Measurements from ENCODE around the gene FKBP5.
"Not testable (repeated sequence)": the region's sequence is repeated elsewhere in the genome, so short reads cannot be mapped to it uniquely, and the experiment has no call there.

Gene FKBP5

DNA sequence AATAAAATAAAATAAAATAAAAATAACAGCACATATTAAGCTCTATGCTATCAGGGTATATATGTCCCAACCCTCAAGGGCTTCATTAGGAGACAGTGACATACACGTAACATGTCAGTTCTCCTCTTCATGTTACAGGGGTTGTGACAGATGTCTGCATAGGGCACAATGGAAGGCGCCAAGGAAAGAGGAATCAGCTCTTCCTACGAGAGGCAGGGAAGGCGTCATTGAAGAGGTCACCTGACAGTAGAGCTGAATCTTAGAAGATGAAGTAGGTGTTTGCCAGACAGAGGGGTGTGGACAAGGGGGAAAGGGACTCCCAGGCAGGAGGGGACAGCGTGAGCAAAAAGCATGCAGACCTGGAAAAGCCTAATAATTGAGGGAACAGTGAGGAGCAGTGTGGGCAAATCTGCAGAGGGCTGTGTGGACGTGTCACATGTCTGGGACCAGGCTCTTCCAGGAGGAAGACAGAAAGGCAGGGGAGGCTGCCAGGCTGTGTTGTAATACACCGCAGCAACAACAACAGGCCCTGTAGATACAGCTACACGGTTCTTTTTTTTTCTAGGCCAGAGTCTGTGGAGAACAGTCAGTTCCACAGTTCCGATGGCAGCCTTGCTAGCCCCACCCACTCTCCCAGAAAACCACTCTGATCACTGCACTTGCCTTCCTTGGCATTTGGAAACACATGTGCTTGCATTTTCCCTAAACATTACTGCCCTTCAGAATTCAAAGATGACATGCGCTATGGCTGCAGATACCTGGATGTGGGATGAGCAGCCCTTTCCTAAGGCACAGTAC is 2.5 kb upstream of the FKBP5 start:
- TF ChIP-seq, protein P1, sequence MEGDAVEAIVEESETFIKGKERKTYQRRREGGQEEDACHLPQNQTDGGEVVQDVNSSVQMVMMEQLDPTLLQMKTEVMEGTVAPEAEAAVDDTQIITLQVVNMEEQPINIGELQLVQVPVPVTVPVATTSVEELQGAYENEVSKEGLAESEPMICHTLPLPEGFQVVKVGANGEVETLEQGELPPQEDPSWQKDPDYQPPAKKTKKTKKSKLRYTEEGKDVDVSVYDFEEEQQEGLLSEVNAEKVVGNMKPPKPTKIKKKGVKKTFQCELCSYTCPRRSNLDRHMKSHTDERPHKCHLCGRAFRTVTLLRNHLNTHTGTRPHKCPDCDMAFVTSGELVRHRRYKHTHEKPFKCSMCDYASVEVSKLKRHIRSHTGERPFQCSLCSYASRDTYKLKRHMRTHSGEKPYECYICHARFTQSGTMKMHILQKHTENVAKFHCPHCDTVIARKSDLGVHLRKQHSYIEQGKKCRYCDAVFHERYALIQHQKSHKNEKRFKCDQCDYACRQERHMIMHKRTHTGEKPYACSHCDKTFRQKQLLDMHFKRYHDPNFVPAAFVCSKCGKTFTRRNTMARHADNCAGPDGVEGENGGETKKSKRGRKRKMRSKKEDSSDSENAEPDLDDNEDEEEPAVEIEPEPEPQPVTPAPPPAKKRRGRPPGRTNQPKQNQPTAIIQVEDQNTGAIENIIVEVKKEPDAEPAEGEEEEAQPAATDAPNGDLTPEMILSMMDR (IDR thresholded peaks at IDR 0.05; ENCODE audit: insufficient read depth, low read length), result no peak
- TF ChIP-seq SPI1 (IDR thresholded peaks at IDR 0.05; ENCODE audit: borderline replicate concordance, low read depth) (peak; percentile 46; the same call in 1 of the 2 replicates), GABPA (IDR thresholded peaks at IDR 0.05; ENCODE audit: low read depth) (no peak), POLR2AphosphoS5 (IDR thresholded peaks at IDR 0.05; ENCODE audit: low read depth) (peak; percentile 54)
- TF ChIP-seq, protein P2, sequence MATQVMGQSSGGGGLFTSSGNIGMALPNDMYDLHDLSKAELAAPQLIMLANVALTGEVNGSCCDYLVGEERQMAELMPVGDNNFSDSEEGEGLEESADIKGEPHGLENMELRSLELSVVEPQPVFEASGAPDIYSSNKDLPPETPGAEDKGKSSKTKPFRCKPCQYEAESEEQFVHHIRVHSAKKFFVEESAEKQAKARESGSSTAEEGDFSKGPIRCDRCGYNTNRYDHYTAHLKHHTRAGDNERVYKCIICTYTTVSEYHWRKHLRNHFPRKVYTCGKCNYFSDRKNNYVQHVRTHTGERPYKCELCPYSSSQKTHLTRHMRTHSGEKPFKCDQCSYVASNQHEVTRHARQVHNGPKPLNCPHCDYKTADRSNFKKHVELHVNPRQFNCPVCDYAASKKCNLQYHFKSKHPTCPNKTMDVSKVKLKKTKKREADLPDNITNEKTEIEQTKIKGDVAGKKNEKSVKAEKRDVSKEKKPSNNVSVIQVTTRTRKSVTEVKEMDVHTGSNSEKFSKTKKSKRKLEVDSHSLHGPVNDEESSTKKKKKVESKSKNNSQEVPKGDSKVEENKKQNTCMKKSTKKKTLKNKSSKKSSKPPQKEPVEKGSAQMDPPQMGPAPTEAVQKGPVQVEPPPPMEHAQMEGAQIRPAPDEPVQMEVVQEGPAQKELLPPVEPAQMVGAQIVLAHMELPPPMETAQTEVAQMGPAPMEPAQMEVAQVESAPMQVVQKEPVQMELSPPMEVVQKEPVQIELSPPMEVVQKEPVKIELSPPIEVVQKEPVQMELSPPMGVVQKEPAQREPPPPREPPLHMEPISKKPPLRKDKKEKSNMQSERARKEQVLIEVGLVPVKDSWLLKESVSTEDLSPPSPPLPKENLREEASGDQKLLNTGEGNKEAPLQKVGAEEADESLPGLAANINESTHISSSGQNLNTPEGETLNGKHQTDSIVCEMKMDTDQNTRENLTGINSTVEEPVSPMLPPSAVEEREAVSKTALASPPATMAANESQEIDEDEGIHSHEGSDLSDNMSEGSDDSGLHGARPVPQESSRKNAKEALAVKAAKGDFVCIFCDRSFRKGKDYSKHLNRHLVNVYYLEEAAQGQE (IDR thresholded peaks at IDR 0.05; ENCODE audit: insufficient replicate concordance, low read depth), result no peak
- H3K4me3 ChIP-seq (replicated peaks; ENCODE audit: insufficient read depth, low read length), result no peak overlapping the region
- H3K27me3 ChIP-seq (ENCODE audit: insufficient read depth, poor library complexity, severe bottlenecking), result no peaks in the 10 kb centered on the region
- peak; percentile 85 to 88 for DNase-seq (ENCODE audit: low read depth in 1 of 2, low spot score in 1 of 2)
- peak overlapping the region; percentile 63 for H3K27ac ChIP-seq (replicated peaks)

DNA sequence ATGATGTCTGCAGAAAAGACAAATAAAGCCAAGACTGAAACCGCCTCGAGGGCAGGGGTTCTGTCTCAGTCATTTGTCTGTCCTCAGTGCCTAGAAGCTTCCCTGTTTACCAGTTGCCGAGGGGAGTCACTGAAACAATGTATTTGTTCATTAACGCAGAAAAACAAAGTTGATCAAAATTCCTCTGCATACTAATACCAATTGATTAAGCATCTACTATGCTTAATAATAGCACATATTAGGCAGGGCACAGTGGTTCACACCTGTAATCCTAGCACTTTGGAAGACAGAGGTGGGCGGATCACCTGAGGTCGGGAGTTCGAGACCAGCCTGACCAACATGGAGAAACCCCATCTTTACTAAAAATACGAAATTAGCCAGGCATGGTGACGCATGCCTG is 1.8 kb upstream of the FKBP5 start:
- Histone ChIP-seq H3K27me3 (ENCODE audit: insufficient read depth, poor library complexity, severe bottlenecking) (no peaks in the 10 kb centered on the region), H3K27ac (replicated peaks) (peak overlapping the region; percentile 63; the same call in 1 of the 2 replicates), H3K4me3 (replicated peaks; ENCODE audit: insufficient read depth, low read length) (no peak overlapping the region)
- TF ChIP-seq SPI1 (IDR thresholded peaks at IDR 0.05; ENCODE audit: borderline replicate concordance, low read depth) (no peak), GABPA (IDR thresholded peaks at IDR 0.05; ENCODE audit: low read depth) (no peak), POLR2AphosphoS5 (IDR thresholded peaks at IDR 0.05; ENCODE audit: low read depth) (no peak)
- TF ChIP-seq, protein P2 (IDR thresholded peaks at IDR 0.05; ENCODE audit: insufficient replicate concordance, low read depth), result no peak
- TF ChIP-seq, protein P1 (IDR thresholded peaks at IDR 0.05; ENCODE audit: insufficient read depth, low read length), result no peak
- DNase-seq (ENCODE audit: low read depth in 1 of 2, low spot score in 1 of 2), result no peak

DNA sequence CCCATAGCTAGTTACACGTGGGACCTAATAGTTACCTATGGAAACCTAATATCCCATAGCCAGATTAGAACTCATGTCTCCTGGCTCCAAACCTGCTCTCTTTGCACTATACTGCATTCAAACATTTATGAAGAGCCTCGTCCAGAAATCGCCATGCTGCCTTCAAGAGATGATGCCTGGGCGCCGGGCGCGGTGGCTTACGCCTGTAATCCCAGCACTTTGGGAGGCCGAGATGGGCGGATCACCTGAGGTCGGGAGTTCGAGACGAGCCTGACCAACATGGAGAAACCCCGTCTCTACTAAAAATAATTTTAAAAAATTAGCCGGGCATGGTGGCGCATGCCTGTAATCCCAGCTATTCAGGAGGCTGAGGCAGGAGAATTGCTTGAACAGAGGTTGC is 1.3 kb upstream of the FKBP5 start:
- not testable (repeated sequence) for H3K27ac ChIP-seq (replicated peaks); DNase-seq (ENCODE audit: low read depth in 1 of 2, low spot score in 1 of 2); H3K4me3 ChIP-seq (replicated peaks; ENCODE audit: insufficient read depth, low read length); H3K27me3 ChIP-seq (ENCODE audit: insufficient read depth, poor library complexity, severe bottlenecking)

DNA sequence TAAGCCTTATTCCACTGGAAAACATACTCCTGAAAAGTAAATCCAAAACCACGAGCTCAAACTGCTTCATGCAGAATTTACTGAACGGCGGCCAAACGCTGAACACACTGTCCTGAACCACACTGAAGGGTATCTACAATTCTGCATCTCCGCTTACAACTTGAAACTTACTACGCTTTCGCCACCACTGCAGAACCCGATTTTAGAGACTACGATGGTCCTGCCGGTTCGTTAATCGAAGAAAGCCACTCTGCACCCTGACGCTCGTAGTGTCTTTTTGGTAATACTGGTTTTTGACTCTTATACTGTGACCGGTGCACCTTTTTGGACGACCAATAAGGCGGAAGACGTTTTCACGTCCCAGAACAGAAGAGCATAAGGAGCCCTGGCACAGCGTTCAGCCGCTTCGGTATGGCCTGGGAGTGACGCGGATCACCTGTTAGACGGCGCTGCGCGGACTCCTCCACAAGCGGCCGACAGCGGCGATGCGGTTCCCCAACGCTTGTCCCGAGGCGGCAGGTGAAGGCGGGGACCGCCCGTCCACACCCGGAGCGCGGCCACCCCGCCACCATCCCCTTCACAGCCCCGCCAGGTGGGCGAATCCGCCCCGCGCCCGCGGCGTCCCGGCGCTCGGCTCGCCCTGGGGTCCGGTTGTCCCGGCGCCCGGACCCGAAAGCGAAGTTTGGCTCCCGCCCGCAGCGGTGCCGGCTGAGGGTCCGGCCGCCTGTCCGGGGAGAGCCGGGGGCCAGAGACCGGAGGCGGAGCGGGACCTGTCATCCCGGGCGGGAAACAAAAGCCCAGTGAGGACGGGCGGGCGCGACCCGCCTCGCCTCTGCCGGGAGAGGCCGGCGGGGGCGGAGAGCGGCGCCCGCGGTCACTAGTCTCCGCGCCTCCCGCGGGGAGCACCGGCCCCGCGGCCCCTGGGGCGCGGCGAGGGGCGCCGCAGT is 784 bp downstream of the FKBP5 start:
- TF ChIP-seq POLR2AphosphoS5 (IDR thresholded peaks at IDR 0.05; ENCODE audit: low read depth), result peak; percentile 54
- TF ChIP-seq SPI1 (IDR thresholded peaks at IDR 0.05; ENCODE audit: borderline replicate concordance, low read depth), result no peak
- peak overlapping the region; percentile 52 for H3K27ac ChIP-seq (replicated peaks)
- no peaks in the 10 kb centered on the region for H3K27me3 ChIP-seq (ENCODE audit: insufficient read depth, poor library complexity, severe bottlenecking)
- H3K4me3 ChIP-seq (replicated peaks; ENCODE audit: insufficient read depth, low read length), result peak overlapping the region; percentile 78
- peak in 1 of 2 experiments; percentile 71 for DNase-seq (ENCODE audit: low read depth in 1 of 2, low spot score in 1 of 2)
